Naive B cell (primary cell): ENCODE data around the gene ZRANB2. TPM values are rescaled to one million over a fixed set of nuclear protein-coding genes. Genes with fewer than 3 reads are reported as not detected.

Experiments
- ATAC-seq, 2 donors: fragments of 150-1000 bp; cut with Tn5 transposase; 2 replicates each; pipeline ENCODE4 v1.10.0; 2021; ENCODE audit warnings: low read depth in 2 of 2, mild to moderate bottlenecking in 2 of 2, moderate library complexity in 2 of 2
- DNase-seq: peaks from one replicate; pipeline ENCODE4 v3.0.0; 2022
- H3K27ac Mint-ChIP-seq, 6 donors: one replicate each; pipeline ENCODE4 v1.8.0; 2020 to 2022; ENCODE audit warnings: mild to moderate bottlenecking in 6 of 6, mixed read lengths in 6 of 6, moderate library complexity in 5 of 6, inconsistent platforms in 2 of 6
- H3K27me3 Mint-ChIP-seq, 3 donors: one replicate each; pipeline ENCODE4 v1.8.0; 2021 to 2022; ENCODE audit warnings: mixed read lengths in 3 of 3, mild to moderate bottlenecking in 1 of 3
- H3K36me3 Mint-ChIP-seq, 2 donors: one replicate each; pipeline ENCODE4 v1.8.0; 2020 to 2022; ENCODE audit warnings: mixed read lengths in 2 of 2, inconsistent platforms in 1 of 2, mild to moderate bottlenecking in 1 of 2
- H3K4me1 Mint-ChIP-seq, 3 donors: one replicate each; pipeline ENCODE4 v1.8.0; 2020 to 2022; ENCODE audit warnings: mixed read lengths in 3 of 3, inconsistent platforms in 1 of 3, mild to moderate bottlenecking in 1 of 3, moderate library complexity in 1 of 3
- H3K4me3 Mint-ChIP-seq, 8 donors: one replicate each; pipeline ENCODE4 v1.8.0; 2020 to 2022; ENCODE audit warnings: mild to moderate bottlenecking in 8 of 8, mixed read lengths in 8 of 8, moderate library complexity in 8 of 8, inconsistent platforms in 2 of 8
- H3K9me3 Mint-ChIP-seq, 7 donors: one replicate each; pipeline ENCODE4 v1.8.0; 2020 to 2022; ENCODE audit warnings: mixed read lengths in 7 of 7, mild to moderate bottlenecking in 5 of 7, inconsistent platforms in 2 of 7, moderate library complexity in 1 of 7
- polyA plus RNA-seq, 6 donors: library from polyadenylated mRNA; unstranded; fragments of 300-500 nt; fragmentation: Illumina TruSeq; gene quantifications; one replicate each; pipeline ENCODE4 v1.2.3, GENCODE V29; 2021; ENCODE audit warnings: low read depth in 6 of 6

Gene ZRANB2
- polyA plus RNA-seq, 6 donors from 2014 or later = 40.7 to 59.7 (median 52.3) TPM

DNA sequence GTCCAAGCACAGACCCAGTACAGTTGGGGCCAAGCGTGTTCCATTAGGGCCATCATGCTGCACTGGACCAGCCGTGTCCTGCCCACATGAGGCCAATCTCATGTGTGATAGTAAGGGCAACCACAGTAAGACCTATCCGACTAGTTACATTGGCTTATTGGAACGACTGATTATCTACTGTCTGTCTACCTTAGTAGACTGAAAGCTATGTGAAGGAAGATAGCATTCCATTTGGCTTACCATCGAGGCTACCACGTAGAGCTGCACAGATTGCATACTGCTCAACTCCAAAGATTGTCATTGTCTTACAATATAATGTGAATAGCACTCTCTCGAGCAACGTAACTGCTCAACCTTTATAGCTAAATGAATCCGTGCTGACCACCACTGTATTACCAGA is 43.8 kb downstream of the ZRANB2 start:
- ATAC-seq (no peak), DNase-seq (no peak)
- Mint-ChIP-seq H3K27me3 (peaks cover 27 to 50% (median 44%) of the 10 kb centered on the region in 3 donors), H3K36me3 (no peaks in the 10 kb centered on the region), H3K27ac (no peak overlapping the region), H3K9me3 (peaks cover 0 to 2% (median 0%) of the 10 kb centered on the region in 7 donors), H3K4me1 (peaks cover 0 to 2% (median 0%) of the 10 kb centered on the region in 3 donors), H3K4me3 (no peak overlapping the region)

DNA sequence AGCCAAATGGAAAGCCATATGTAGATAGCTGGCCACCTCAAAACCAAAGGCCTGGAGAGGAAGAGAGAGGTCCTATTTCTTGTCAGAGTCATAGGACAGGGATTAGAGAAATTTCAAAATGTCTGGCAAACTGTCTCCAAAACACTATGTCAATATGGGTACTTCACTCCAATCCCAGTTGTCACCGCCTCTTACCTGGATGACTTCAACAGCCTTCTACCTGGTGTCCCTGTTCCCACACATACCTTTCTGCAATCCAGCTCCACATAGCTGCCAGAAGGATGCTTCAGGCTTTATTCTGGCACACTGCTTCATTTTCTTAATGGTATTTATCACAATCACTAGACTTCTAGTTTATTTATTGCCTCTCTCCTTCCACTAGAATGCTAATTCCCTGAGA is 47.7 kb downstream of the ZRANB2 start:
- Mint-ChIP-seq H3K27me3 (peaks cover 14 to 26% (median 17%) of the 10 kb centered on the region in 3 donors), H3K4me1 (no peaks in the 10 kb centered on the region), H3K9me3 (no peaks in the 10 kb centered on the region), H3K27ac (no peak overlapping the region), H3K36me3 (no peaks in the 10 kb centered on the region), H3K4me3 (no peak overlapping the region)
- no peak for DNase-seq
- ATAC-seq = no peak

DNA sequence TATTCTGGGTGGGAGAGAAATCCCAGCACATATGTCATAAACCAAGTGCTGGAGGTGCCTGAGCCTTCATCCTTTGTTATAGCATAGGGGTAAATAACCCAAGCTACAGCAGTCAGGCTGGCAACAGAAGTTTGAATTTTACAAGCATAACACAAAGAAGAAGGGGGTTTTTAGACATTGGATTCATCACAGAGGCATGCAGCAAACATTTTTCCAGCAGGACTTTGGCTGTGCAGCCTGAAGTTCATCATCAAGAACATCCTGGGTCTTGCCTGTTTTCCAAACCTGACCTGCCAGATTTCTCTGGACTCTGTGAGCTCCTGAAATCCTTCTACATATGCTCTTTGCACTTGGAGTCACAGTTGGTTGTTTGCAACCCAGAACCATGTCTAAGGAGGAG is 49.4 kb downstream of the ZRANB2 start:
- H3K9me3 Mint-ChIP-seq = no peaks in the 10 kb centered on the region
- peaks cover 14 to 26% (median 17%) of the 10 kb centered on the region in 3 donors for H3K27me3 Mint-ChIP-seq
- H3K27ac Mint-ChIP-seq = no peak overlapping the region
- no peak overlapping the region for H3K4me3 Mint-ChIP-seq
- H3K36me3 Mint-ChIP-seq = no peaks in the 10 kb centered on the region
- ATAC-seq (no peak), DNase-seq (no peak)
- no peaks in the 10 kb centered on the region for H3K4me1 Mint-ChIP-seq

DNA sequence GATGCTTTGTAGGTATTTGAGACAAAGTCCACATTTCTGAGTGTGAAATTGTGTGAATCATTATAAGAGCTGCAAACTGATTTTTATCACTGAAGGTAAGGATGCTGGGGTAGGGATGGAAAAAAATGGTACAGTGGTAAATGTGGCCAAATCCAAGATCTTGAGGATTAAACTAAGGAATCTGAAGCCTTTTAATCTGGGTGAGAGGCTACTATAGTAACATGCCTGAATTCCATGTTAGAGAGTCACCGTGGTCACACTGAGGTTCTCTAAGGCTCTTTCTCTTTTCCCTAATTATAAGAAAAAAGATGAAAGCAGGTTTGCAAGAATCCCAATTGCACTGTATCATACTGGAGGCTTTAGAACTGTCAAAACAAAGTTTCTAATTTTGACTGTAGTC is 50.8 kb downstream of the ZRANB2 start:
- Mint-ChIP-seq H3K27ac (no peak overlapping the region), H3K9me3 (peaks cover 0 to 2% (median 0%) of the 10 kb centered on the region in 7 donors), H3K4me3 (no peak overlapping the region), H3K27me3 (peaks cover 8 to 20% (median 13%) of the 10 kb centered on the region in 3 donors), H3K4me1 (no peaks in the 10 kb centered on the region), H3K36me3 (no peaks in the 10 kb centered on the region)
- ATAC-seq (no peak), DNase-seq (no peak)

DNA sequence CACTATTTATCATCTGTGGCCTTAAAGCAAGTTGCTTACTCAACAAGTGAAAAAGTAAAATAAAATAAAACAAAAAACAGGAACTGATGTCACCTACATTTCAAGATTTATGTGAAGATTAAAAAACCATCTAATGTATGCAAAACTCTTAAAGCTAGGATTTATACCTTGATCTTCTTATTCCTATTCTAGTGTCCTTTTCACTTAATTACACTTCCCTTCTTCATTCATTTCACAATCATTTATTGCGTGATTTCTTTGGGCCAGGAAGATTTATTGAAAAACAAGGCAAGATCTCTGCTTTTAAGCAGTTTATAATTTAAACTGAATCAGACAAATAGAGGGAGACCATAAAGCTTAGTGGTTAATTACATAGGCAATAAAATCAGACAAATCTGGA is 51.9 kb downstream of the ZRANB2 start:
- DNase-seq (no peak), ATAC-seq (no peak)
- Mint-ChIP-seq H3K9me3 (peaks cover 0 to 4% (median 0%) of the 10 kb centered on the region in 7 donors), H3K36me3 (no peaks in the 10 kb centered on the region), H3K27me3 (peaks cover 11 to 24% (median 13%) of the 10 kb centered on the region in 3 donors), H3K4me1 (no peaks in the 10 kb centered on the region), H3K27ac (no peak overlapping the region), H3K4me3 (no peak overlapping the region)

DNA sequence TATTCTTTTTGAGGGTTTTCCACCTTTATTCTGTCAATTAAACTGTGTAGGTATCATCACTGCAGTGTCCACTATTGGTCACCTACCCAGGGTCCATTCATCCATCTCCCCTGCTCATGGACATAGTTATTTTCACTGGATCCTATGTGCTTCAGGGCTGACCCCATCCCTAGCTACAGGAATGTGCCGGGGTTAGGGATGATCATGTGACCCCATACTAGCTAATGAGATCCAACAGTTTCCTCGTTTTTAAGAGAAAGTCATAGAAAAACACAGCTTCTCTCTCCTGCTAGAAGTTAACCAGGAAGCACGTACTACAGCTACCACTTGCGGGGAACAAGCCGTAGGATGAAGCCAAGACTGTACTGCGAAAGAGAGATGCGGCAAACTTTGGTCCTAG is 52.8 kb downstream of the ZRANB2 start:
- no peak for ATAC-seq
- Mint-ChIP-seq H3K27ac (no peak overlapping the region), H3K36me3 (no peaks in the 10 kb centered on the region), H3K27me3 (peaks cover 6 to 18% (median 11%) of the 10 kb centered on the region in 3 donors), H3K9me3 (peaks cover 0 to 4% (median 0%) of the 10 kb centered on the region in 7 donors), H3K4me3 (no peak overlapping the region), H3K4me1 (no peaks in the 10 kb centered on the region)
- no peak for DNase-seq

DNA sequence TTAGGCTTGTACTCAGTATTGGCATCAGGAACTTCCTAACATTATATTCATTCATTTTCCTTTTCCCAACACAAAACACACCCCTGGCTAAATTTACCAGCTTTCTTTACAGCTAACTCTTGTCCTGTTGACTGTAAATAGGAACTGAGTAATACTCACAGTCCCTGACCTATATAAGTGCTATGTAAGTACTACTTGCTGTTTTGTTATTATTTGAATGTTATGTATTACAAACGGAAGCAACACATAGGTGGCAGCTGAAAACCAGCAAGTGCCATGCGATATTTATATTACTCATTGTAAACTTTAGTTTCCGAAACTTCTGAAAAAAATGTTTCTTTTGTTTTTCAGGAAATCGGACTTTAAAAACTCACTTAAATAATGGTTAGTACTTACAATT is 54.7 kb downstream of the ZRANB2 start:
- H3K27me3 Mint-ChIP-seq = peaks cover 5 to 16% (median 6%) of the 10 kb centered on the region in 3 donors

DNA sequence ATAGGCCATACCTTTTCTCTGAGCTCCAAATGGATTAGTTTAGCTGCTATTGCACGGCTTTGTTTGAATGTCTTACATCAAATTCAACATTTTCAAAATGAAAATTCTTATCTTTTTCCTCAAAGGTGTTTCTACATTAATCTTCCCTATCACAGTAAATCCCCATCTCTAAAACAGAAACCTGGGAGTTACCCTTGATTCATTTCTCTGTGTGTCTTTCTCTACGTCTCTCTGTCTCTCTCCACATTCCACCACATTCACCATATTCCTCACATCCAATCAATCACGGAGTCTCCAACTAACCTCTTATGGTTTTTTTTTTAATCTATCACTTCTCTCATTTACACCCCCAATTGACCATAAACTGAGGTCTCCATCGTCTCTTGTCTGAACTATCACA is 57.3 kb downstream of the ZRANB2 start:
- Mint-ChIP-seq H3K9me3 (peaks cover 0 to 4% (median 0%) of the 10 kb centered on the region in 7 donors), H3K4me1 (no peaks in the 10 kb centered on the region)
- no peak for ATAC-seq

More for the DNA sequence above, 54.7 kb downstream of the ZRANB2 start:
- Mint-ChIP-seq H3K36me3 (no peaks in the 10 kb centered on the region), H3K4me1 (no peaks in the 10 kb centered on the region), H3K4me3 (no peak overlapping the region), H3K27ac (no peak overlapping the region), H3K9me3 (peaks cover 0 to 4% (median 0%) of the 10 kb centered on the region in 7 donors)
- ATAC-seq = no peak
- no peak for DNase-seq

DNA sequence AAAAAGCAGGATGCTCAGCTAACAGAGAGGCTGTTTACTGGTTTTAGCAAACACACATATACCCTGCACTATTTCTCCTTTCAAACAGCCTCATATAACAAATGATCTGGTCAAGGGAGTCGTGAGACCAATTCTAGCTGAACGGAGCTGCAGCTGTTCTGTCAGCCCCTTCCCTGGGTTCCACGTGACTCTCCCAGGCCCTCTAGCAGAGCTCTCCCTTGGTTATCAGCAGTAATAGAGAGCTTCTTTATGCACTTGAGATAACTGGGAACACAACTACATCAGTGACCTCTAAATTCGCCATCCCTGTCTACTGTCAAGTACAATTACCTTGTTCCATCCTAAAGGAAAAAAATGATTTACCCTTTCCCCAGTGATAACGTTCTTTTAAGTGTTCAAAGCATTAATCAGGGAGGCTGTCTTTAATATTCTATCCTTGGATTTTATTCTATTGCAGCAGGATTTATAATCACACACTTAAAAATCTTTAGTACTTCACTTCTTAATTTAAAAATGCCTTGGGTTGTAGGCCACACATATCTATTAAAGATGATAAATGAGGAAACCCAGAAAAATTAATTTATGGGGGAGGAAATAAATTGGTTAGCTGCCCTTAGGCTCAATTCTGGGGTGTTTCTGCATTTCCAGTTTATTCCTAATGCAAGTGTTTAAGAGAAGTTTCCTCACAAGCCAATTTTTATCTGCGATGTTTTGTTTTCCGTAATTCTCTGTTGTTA is 61.4 kb downstream of the ZRANB2 start:
- no peak overlapping the region for H3K4me3 Mint-ChIP-seq
- DNase-seq (no peak), ATAC-seq (no peak)
- H3K27me3 Mint-ChIP-seq = peaks cover 10 to 15% (median 13%) of the 10 kb centered on the region in 3 donors
- no peaks in the 10 kb centered on the region for H3K9me3 Mint-ChIP-seq
- no peaks in the 10 kb centered on the region for H3K4me1 Mint-ChIP-seq
- no peaks in the 10 kb centered on the region for H3K36me3 Mint-ChIP-seq
- H3K27ac Mint-ChIP-seq = no peak overlapping the region

More for the DNA sequence above, 57.3 kb downstream of the ZRANB2 start:
- H3K36me3 Mint-ChIP-seq = no peaks in the 10 kb centered on the region
- no peak overlapping the region for H3K27ac Mint-ChIP-seq
- H3K4me3 Mint-ChIP-seq = no peak overlapping the region
- peaks cover 3 to 12% (median 10%) of the 10 kb centered on the region in 3 donors for H3K27me3 Mint-ChIP-seq
- no peak for DNase-seq

DNA sequence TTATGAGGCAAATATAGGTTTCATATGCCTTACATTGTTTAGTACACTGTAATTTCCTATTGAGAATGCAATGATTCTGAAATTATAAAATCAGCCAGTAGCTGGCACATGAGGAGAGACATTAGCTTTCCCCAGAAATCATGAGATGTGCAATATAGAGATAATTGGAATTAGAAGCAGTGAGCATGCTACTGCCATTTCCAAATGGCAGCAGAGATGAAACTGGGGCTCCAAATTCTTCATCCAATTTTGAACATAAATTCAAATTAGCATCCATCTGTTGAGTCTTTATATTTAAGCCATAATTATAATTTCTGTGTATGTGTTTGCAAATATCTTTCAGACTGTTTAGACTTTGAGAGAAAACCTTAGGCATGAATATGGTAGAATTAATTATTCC is 62.0 kb downstream of the ZRANB2 start:
- H3K27me3 Mint-ChIP-seq = peaks cover 10 to 15% (median 13%) of the 10 kb centered on the region in 3 donors
- no peaks in the 10 kb centered on the region for H3K36me3 Mint-ChIP-seq
- H3K4me1 Mint-ChIP-seq = no peaks in the 10 kb centered on the region
- H3K27ac Mint-ChIP-seq = no peak overlapping the region
- no peak overlapping the region for H3K4me3 Mint-ChIP-seq
- ATAC-seq (no peak), DNase-seq (no peak)
- H3K9me3 Mint-ChIP-seq = no peaks in the 10 kb centered on the region

DNA sequence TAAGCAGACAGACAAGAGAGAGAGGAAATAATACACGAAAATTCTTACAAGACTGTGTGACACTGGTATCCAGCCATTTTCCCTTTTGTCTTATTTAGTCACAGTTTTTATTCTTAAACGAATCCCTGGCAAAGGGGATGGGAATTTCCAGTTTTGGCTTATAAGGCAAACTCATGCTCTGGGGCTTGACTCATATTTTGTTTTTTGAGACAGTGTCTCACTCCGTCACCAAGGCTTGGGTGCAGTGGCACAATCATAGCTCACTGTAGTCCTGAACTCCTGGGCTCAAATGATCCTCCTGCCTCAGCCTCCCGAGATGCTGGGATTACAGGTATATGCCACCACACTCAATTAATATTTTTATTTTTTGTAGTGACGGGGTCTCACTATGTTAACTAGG is 65.1 kb downstream of the ZRANB2 start:
- no peaks in the 10 kb centered on the region for H3K36me3 Mint-ChIP-seq
- H3K27ac Mint-ChIP-seq = no peak overlapping the region
- DNase-seq (no peak), ATAC-seq (no peak)
- no peaks in the 10 kb centered on the region for H3K9me3 Mint-ChIP-seq
- H3K27me3 Mint-ChIP-seq = peaks cover 10 to 15% (median 13%) of the 10 kb centered on the region in 3 donors
- H3K4me1 Mint-ChIP-seq = no peaks in the 10 kb centered on the region
- no peak overlapping the region for H3K4me3 Mint-ChIP-seq

DNA sequence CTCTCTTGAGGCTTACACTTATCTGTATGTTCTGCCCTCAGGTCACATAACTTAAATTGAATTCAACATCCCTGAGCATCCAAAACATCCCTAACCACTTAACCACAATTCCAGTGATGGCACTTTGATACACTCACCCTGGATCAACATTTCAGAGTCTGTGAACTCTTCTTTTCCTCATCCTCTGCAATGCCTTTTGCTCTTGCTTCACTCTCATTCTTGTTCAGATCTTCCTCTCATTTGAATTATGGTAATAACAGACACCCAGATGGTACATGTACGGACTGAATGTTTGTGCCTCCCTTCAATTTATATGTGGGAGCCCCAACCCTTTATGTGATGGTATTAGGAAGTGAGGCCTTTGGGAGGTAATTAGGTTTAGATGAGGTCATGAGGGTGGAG is 66.7 kb downstream of the ZRANB2 start:
- no peak overlapping the region for H3K4me3 Mint-ChIP-seq
- no peaks in the 10 kb centered on the region for H3K9me3 Mint-ChIP-seq
- peaks cover 10 to 13% (median 12%) of the 10 kb centered on the region in 3 donors for H3K27me3 Mint-ChIP-seq
- DNase-seq (no peak), ATAC-seq (no peak)
- H3K36me3 Mint-ChIP-seq = no peaks in the 10 kb centered on the region
- no peak overlapping the region for H3K27ac Mint-ChIP-seq
- H3K4me1 Mint-ChIP-seq = no peaks in the 10 kb centered on the region
